NCI-H69 (cell line): ENCODE data around the gene REM2.

Source experiments
- DNase-seq: peaks from one replicate; lab custom pipeline; 2025; lab: John Stamatoyannopoulos, UW

The REM2 gene

DNA sequence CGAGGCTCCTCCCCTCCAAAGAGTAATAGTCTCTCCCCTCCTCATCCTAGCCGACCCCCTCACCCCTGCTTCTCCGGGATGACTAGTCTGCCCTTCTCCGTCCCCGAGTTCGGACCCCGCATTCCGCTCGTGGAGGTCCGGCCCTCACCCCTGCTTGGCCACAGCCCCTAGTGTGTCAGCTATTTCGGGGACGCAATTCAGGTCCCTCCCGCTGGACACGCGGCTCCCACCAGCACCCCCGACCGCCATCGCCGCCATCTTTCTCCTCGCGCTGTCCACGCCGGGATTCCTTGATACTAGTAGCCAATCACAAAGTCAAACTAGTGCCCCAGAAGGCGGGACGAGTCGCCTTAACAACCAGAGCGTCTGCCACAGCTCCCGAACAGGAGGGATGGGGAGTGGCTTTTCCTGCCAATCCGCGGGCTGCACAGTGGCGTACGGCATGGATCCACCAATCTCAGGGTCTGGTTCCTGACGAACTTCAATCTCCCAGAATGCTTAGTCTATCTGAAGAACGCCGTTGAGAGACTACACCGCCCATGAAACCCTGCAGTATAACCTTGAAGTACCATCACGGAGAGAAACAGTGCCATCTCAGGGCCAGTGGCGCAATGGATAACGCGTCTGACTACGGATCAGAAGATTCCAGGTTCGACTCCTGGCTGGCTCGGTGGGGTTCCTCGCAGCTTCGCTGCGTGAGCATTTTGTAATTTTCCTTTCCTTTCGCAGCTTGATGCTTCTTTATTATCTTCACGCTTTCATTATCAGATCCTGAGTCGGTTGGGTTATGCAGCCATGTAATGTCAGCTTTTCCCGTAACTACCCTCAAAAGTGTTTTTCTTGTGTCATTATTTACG lies 46.3 kb downstream of the REM2 start, which contains the start of gene PRMT5:
PRMT5 (minus strand) TSS at position 273 of the 857 bp plus-strand sequence; CDS start at position 258, 15 bp downstream.
- DNase-seq: peak; percentile 99

DNA sequence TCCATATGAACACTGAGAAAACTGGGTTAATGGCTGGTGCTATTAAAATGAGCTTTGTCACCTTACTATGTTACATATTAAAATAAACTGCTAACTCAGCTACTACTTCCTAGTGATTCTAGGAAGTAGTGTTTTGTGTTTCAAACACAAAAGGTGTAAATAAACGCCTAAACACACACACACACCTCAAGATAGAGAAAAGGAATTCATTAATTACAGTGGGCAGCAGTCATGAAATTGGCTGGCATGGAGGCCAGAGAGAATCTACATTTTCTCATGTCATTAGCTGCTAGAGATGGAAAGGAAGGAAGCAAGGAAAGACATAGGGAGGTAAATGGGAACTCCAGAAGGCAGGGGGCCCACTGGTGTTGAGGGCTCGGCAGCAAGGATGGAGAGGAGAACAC lies 46.9 kb downstream of the REM2 start:
- DNase-seq: no peak

DNA sequence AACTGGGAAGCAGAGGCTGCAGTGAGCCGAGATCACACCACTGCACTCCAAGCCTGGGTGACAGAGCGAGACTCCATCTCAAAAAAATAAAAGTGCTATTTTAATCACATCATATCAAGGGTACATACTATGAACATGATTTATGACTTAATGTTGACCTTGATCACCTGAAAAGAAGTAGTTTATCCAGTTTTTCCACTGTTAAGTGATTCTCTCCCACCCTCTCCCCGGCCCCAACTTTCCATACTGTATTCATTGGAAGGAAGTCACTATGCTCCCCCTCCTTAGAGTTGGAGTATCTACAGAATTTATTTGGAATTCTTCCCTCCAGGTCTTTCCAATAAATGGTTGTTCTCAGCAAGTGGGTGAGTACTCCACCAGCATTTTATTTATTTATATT lies 49.1 kb downstream of the REM2 start:
- DNase-seq: no peak

DNA sequence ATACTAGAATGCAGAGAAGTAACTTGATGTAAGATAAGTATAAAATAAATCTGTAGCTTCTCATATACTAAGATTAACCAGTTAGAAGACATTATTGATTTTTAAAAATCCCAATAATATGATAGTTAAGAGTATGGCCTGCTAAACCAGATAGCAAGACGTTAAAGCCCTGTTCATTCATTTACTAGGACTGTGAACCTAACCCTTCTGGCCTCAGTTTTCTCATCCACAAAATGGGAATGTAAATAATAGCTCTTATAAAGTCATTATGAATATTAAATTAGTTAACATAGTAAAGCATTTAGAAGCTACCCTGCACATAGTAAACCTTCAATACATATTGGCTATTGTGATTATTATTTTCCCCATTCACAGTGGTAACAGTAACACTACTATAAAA lies 52.1 kb downstream of the REM2 start:
- DNase-seq: no peak
